Fibroblast of pulmonary artery (primary cell): ENCODE results near the gene HUS1.
A peak's percentile ranks its signal among the peaks of the same experiment; 100 is the strongest.
"Not testable (repeated sequence)": the region's sequence is repeated elsewhere in the genome, so short reads cannot be mapped to it uniquely, and the experiment has no call there.

Experiments
- DNase-seq: peaks from one replicate; pipeline ENCODE4 v3.0.0-alpha.2; 2010; ENCODE audit warnings: low read depth
- H3K4me3 ChIP-seq: replicated peaks from 2 replicates; pipeline ENCODE4 v1.5.1; 2011; ENCODE audit warnings: low read depth, mild to moderate bottlenecking, control low read depth, low read length, moderate library complexity
- TF ChIP-seq, protein P1 (sequence below): IDR thresholded peaks from 2 replicates; pipeline ENCODE4 v1.5.1; 2011; ENCODE audit warnings: mild to moderate bottlenecking, control low read depth, low read length, inconsistent platforms; ENCODE audit errors: missing control alignments

The HUS1 gene

DNA sequence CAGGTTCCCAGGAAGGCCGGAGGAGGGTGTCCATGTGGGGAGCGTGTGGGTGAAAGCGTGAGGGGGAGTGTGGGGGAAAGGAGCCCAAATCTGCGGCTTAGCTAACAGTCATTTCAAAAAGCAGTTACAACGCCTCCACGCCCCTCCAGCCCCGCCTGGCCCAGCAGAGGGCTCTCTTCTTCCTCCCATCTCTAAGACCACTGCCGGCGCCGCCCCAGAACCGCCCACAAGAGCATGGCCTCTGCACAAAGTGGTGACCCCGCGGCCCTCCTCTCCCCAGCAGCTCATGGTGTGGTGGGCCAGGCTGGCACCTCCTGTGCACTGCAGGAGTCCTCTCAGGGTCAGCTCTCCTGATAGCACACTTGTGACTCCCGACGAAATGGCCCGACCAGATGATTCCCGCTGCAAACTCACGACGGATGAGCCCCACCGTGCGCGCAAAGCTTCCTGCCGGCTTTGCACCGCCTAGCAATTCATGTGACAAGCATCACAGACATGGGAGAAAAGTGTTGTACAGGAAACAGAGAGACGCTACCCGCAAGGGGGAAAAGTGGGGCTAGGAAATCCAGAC lies 12.4 kb upstream of the HUS1 start:
- H3K4me3 ChIP-seq, result peak overlapping the region; percentile 53
- DNase-seq, result peak; percentile 77
- TF ChIP-seq, protein P1, sequence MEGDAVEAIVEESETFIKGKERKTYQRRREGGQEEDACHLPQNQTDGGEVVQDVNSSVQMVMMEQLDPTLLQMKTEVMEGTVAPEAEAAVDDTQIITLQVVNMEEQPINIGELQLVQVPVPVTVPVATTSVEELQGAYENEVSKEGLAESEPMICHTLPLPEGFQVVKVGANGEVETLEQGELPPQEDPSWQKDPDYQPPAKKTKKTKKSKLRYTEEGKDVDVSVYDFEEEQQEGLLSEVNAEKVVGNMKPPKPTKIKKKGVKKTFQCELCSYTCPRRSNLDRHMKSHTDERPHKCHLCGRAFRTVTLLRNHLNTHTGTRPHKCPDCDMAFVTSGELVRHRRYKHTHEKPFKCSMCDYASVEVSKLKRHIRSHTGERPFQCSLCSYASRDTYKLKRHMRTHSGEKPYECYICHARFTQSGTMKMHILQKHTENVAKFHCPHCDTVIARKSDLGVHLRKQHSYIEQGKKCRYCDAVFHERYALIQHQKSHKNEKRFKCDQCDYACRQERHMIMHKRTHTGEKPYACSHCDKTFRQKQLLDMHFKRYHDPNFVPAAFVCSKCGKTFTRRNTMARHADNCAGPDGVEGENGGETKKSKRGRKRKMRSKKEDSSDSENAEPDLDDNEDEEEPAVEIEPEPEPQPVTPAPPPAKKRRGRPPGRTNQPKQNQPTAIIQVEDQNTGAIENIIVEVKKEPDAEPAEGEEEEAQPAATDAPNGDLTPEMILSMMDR, result peak; percentile 77

DNA sequence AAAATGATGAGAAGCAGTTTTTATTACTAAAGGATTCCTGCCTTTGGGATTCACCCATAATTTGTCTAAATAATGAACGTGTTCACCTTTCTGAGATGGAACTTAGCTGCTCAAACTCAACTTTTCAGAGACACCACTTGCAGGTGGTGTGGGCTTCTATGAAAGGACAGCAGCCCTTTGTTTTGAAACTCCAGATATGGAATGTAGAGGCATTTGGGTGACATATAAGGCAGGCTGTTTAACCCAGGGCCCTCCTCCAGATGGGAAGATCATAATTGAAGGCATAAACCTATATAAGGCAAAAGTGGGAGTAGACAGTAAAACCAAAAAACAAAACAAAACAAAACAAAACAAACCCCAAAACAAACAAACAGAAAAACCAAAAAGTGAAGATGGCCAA lies 11.9 kb upstream of the HUS1 start:
- no peak for DNase-seq
- TF ChIP-seq, protein P1, result no peak
- no peak overlapping the region for H3K4me3 ChIP-seq

DNA sequence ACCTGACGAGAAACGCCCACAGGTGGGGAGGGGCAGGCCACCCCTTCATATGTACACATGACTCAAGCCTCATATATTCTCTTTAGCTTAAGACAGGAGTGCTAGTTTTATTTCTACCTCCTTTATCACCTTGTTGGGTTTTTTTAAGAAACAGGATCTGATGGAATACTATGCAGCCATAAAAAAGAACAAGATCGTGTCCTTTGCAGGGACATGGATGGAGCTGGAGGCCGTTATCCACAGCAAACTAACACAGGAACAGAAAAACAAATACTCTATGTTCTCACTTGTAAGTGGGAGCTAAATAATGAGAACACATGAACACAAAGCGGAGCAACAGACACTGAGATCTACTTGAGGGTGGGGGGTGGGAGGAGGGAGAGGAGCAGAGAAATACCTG lies 11.2 kb upstream of the HUS1 start:
- no peak for DNase-seq
- TF ChIP-seq, protein P1, result no peak
- H3K4me3 ChIP-seq, result no peak overlapping the region

DNA sequence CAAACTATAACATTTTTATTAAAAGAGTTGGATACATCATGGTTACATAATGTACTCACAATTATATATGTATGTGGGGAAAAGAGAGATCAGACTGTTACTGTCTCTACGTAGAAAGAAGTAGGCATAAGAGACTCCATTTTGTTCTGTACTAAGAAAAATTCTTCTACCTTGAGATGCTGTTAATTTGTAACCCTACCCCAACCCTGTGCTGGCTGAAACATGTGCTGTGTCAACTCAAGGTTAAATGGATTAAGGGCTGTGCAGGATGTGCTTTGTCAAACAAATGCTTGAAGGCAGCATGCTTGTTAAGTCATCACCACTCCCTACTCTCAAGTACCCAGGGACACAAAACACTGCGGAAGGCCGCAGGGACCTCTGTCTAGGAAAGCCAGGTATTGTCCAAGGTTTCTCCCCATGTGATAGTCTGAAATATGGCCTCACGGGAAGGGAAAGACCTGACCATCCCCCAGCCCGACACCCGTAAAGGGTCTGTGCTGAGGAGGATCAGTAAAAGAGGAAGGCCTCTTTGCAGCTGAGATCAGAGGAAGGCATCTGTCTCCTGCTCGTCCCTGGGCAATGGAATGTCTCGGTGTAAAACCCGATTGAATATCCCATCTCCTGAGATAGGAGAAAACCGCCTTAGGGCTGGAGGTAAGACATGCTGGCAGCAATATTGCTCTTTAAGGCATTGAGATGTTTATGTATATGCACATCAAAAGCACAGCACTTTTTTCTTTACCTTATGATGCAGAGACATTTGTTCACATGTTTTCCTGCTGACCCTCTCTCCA lies 10.4 kb upstream of the HUS1 start:
- not testable (repeated sequence) for DNase-seq, H3K4me3 ChIP-seq

DNA sequence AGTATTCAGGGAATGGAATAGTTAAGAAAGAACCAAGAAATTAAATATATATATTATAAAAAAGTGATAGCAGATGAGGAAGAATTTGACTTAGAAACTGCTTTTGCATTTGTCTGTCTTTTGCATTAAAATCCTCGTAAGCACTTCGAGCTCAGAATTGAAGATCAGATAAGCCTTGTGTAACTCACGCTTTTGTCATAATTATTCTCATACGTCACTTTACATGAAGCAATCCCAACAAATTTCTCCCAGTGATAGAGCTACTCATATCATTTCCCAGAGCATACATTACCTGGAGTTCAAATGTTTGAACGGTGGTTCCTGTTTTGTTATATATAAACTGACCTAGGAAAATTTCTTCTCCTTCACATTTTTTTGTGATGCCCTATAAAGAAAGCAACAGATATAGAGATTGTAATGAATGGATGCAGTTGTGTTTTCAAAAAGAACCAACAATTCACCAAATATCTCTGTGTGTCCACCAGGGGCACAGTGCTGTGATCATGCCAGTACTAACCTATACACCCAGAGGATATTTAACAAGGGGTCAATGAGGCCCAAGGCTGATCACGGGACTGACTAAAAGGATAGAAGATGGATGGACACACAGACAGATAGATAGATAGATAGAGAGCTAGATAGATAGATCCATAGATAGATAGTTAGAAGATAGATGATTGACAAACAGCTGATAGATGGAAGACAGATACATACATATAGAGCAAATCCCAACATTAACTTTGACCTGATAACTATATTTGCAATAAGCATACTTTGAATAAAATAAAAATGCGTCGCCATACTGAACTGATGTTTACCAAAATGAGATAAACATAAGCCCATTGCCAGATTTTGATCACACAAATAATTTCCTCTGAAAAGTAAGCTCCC lies 9.3 kb upstream of the HUS1 start:
- H3K4me3 ChIP-seq, result no peak overlapping the region
- TF ChIP-seq, protein P1, result peak; percentile 62
- peak; percentile 22 for DNase-seq

DNA sequence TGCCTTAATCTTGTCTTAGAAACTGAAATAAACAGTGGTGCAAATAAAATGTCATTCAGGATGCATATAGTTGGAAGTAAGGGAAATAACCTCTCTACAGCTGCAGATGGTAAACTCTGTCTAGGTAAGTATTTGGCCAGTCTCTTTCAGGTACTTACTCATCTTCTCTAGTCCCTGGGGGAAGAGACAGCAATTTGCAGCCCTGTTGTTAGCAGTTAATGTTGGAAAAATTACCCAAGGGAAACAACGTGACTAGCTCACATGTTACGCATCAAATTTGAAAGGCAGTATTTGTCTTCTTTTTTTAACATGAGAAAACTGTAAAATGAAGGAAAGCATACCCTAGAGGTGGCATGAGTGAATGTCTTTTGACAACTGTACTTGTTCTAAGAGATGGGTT lies 3.2 kb upstream of the HUS1 start:
- no peak for DNase-seq
- TF ChIP-seq, protein P1, result no peak
- H3K4me3 ChIP-seq, result no peak overlapping the region

DNA sequence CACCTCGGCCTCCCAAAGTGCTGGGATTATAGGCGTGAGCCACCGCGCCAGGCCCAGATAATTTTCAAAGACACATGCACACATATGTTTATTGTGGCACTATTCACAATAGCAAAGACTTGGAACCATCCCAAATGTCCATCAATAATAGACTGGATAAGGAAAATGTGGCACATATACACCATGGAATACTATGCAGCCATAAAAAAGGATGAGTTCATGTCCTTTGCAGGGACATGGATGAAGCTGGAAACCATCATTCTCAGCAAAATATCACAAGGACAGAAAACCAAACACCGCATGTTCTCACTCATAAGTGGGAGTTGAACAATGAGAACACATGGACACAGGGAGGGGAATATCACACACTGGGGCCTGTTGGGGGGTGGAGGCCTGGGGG lies 1.2 kb upstream of the HUS1 start:
- H3K4me3 ChIP-seq, DNase-seq: not testable (repeated sequence)
